ENCODE measurements around the gene GALNT7.

The GALNT7 gene

GRCh38 chr4:173264684-173265185 is 96.1 kb downstream of the GALNT7 start:
- peak; percentile 56 for DNase-seq (ENCODE audit: low read depth)

- no peak for DNase-seq (ENCODE audit: low read depth)
Observed at GRCh38 chr4:173265751-173266150, 97.1 kb downstream of the GALNT7 start.

- DNase-seq (ENCODE audit: low read depth), result no peak
Observed at GRCh38 chr4:173267711-173268110, 99.1 kb downstream of the GALNT7 start.

- DNase-seq (ENCODE audit: low read depth), result no peak
Observed at GRCh38 chr4:173269280-173269679, 100.7 kb downstream of the GALNT7 start.

- peak; percentile 32 for DNase-seq (ENCODE audit: low read depth)
Observed at GRCh38 chr4:173270312-173271027, 101.9 kb downstream of the GALNT7 start.

- DNase-seq (ENCODE audit: low read depth), result no peak
Observed at GRCh38 chr4:173272314-173272713, 103.7 kb downstream of the GALNT7 start.

GRCh38 chr4:173272996-173273395 is 104.4 kb downstream of the GALNT7 start:
- peak; percentile 78 for DNase-seq (ENCODE audit: low read depth)

- no peak for DNase-seq (ENCODE audit: low read depth)
Observed at GRCh38 chr4:173273941-173274340, 105.3 kb downstream of the GALNT7 start.

- DNase-seq (ENCODE audit: low read depth), result no peak
Observed at GRCh38 chr4:173274744-173275143, 106.1 kb downstream of the GALNT7 start.

GRCh38 chr4:173275150-173275549 is 106.5 kb downstream of the GALNT7 start:
- no peak for DNase-seq (ENCODE audit: low read depth)

GRCh38 chr4:173277340-173277739 is 108.7 kb downstream of the GALNT7 start:
- no peak for DNase-seq (ENCODE audit: low read depth)

GRCh38 chr4:173280998-173281397 is 112.4 kb downstream of the GALNT7 start:
- no peak for DNase-seq (ENCODE audit: low read depth)

GRCh38 chr4:173281406-173282255 is 113.0 kb downstream of the GALNT7 start:
- no peak for DNase-seq (ENCODE audit: low read depth)

- DNase-seq (ENCODE audit: low read depth), result no peak
Observed at GRCh38 chr4:173282256-173282562, 113.6 kb downstream of the GALNT7 start.

- DNase-seq (ENCODE audit: low read depth), result no peak
Observed at GRCh38 chr4:173282626-173283025, 114.0 kb downstream of the GALNT7 start.

GRCh38 chr4:173284463-173284862 is 115.9 kb downstream of the GALNT7 start:
- no peak for DNase-seq (ENCODE audit: low read depth)

GRCh38 chr4:173287486-173287885 is 118.9 kb downstream of the GALNT7 start:
- DNase-seq (ENCODE audit: low read depth), result no peak

- peak; percentile 61 for DNase-seq (ENCODE audit: low read depth)
Observed at GRCh38 chr4:173288296-173288695, 119.7 kb downstream of the GALNT7 start.

GRCh38 chr4:173288698-173289352 is 120.2 kb downstream of the GALNT7 start:
- peak; percentile 20 for DNase-seq (ENCODE audit: low read depth)

GRCh38 chr4:173289353-173289727 is 120.7 kb downstream of the GALNT7 start:
- peak; percentile 8 for DNase-seq (ENCODE audit: low read depth)

GRCh38 chr4:173291899-173292298 is 123.3 kb downstream of the GALNT7 start:
- no peak for DNase-seq (ENCODE audit: low read depth)

GRCh38 chr4:173293663-173294062 is 125.1 kb downstream of the GALNT7 start:
- no peak for DNase-seq (ENCODE audit: low read depth)

- DNase-seq (ENCODE audit: low read depth), result no peak
Observed at GRCh38 chr4:173294444-173294843, 125.8 kb downstream of the GALNT7 start.
